Stimulated activated CD8-positive, alpha-beta memory T cell treated with anti-CD3 and anti-CD28 coated beads, Interleukin-15, amount 100 ng/mL, for 1 hour (primary cell): ENCODE data around the gene AP3B1.

ENCODE experiments used
- DNase-seq: peaks from one replicate; pipeline ENCODE4 v3.0.0-alpha.2; 2020; ENCODE audit warnings: low read depth

The AP3B1 gene

DNA sequence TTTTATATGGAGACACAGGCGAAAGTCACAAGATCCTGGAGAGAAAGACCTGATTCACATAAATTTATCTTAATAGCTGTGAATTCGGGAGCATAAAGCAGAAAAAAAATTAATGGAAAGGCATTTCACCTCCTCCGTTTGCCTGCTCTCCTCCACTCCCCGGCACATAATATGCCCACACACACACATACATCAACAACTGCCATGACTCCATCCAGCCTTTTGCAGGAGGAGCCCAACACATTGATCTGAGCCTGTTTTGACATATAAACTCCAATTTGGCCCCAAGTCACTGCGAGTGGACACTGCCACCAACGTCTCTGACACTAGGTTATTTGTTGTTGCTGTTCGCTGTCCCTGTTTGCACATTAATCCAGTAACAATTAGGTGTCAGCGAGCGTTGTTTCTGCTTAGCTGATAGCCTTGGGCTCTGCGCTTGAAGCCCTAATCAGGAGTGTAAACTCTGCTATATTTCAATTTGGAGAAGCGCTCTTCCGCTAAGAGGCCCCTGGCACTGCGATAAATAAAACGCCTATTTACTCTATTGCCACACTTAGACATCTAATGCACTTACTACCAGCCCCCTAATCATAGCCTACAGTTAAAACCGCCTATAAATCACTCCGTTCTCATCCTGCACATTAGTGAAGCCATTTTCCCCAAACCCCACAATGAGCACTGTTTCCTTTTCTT is 322.6 kb downstream of the AP3B1 start:
- no peak for DNase-seq

DNA sequence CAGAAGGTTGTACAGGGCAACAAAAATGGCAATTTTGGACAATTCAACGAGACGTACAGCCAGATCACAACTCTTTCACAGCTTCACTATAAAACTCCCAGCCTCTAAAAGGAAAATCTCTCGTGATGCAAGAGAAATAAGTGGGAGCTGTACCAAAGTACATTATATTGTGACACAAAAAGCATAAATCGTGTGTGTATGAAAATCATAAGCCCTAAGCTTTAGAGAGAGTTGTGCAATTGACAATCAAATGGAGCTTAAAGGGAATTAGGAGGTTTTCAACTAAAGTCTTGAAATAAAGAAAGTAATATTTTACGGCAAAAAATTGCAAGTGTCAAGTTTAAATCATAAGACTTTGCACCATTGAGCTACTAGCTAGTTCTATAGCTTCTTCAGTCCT is 323.6 kb downstream of the AP3B1 start:
- no peak for DNase-seq

DNA sequence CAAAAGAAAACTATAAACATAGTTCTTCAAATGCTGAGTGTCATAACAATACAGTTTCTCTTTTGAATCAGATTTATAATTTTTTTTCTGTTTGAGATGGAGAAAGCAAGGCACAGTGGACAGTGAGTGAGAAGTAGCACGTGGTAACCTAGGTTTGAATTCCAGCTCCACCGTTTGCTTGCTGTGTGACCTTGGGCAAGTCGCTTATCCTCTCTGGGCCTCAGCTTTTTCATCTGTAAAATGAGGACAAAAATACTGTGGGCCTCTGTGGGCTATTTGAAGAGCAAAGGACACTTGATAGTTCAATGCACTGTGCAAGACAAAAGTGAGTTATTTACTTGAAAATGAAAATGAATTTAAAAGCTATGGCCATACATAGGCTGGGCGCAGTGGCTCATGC is 330.7 kb downstream of the AP3B1 start:
- DNase-seq, result no peak

DNA sequence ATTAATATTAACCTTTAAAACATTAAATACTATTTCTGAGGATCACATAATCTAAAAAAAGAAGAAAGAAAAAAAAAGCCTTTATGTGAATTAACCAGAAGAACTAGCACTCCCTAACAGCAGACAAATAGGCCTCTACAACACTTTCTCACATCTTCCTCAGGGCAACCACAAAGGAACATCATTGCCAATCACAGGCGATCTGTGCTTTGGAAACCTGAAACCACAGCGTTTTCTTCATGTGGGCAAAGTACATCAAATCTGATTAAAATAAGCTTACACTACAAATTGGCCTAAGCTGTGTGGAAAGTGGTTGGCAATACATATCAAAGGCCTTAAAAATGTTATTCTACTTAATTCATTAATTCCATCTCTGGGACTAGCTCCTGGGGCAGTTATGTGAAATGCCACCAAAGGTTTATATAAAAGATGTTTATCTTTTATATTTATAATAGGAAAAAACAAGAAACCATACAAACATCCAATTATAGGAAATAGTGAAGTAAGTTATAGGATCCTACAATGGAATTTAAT is 333.6 kb downstream of the AP3B1 start:
- DNase-seq, result no peak

DNA sequence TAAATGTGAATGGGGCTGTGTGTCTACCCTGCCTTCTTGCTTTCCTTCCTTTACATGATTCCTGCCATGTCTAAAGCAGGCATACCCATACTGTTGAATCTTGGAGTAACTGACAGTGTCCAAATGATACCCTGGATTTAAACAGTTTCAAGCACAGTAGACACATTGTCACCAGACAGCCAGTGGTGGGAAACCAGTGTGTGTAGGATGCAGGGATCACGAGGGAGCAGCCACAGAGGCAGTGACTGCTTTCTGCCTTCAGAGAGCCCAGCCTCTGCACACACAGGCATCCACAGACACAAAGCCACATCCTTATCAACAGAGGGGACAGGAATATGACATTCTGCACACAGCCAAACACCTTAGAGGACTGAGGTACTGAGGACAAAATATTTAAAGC is 334.2 kb downstream of the AP3B1 start:
- DNase-seq, result no peak

DNA sequence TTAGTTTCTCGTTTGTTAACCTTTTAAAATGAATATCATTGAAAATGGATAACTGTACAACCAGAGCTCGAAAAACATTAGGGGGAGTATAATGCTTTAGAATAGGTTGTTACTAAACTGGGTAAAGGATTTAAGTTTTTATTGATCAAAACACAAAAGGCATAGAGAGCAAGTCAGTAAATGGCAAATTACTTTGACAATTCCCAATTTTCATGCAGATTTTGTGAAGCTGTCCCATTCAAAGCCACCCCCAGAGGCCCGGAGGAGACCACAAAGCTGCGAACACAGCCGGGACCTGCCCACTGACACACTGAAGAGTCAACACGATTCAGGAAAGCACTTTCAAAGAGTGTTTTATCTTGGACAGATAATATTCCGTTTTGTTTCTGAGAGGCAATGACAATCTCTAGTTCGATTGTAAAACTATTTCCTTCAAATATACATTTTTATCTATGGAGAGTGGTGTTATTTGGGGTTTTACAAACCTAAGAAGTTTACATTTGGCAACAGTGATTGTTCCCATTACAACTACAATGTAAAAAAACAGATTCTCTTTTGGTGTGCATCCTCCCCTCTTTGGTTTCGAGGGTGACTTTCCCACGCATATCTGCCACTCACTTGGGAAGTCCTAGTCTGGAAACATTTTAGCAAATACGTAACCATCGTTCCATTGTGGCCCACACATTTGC is 335.7 kb downstream of the AP3B1 start:
- no peak for DNase-seq

DNA sequence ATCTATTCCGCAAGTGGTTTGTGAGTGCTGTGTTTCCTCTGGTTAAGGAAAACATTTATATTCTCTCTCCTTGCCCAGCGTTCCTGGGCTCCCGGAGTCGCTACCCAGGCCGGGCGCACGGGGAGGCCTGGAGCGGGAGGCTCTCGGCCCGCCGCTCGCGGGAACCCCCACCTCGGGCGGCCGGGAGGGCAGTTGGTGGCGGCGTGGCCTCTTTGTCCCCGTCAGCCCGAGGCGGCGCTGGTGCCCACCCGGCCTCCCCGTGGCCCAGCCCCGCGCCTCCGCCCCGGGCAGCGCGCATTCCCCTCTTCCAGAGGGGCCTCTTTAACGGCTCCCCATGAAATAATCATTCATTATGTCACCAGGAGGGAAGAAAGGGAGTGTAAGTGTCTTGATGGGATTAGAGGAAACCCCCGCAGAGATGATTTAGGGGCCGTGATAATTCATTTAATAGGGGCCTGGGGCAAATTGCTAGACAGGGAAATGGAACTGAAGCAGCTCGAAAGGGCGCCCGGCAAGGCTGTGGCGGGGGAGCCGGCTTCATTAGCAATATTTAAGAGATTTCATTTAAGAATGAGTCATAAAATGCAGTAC is 336.5 kb downstream of the AP3B1 start:
- no peak for DNase-seq

DNA sequence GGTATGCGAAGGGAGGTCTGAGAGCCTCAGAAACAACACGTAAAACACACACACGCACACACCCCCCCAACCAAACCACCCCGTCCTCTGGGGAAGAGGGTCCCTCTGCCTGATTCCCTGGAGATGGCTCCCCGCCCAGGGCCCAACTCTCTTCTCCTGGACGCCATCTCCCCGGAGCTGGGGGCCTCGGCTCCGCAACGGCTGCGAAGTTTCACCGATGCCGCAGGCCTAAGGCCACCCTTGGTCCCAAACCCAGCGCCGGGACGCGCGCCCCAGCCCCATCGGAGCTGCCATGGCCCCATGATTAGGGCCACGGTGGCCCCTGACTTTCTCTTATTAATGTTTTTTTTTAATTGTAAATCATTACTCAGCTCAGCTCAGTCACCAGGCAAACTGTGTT is 337.0 kb downstream of the AP3B1 start:
- DNase-seq, result no peak

DNA sequence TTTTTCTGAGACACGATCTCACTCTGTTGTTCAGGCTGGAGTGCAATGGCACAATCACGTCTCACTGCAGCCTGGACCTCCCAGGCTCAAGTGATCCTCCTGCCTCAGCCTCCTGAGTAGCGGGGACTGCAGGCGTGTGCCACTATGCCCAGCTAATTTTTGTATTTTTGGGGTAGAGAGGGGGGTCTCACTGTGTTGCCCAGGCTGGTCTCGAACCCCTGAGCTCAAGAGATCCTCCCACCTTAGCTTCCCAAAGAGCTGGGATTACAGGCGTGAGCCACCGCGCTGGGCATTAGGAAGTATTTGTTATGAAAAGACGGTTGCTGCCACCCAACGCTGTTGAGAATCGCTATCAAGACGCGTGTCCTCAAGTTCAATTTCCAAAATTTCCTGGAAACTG is 337.4 kb downstream of the AP3B1 start:
- no peak for DNase-seq

DNA sequence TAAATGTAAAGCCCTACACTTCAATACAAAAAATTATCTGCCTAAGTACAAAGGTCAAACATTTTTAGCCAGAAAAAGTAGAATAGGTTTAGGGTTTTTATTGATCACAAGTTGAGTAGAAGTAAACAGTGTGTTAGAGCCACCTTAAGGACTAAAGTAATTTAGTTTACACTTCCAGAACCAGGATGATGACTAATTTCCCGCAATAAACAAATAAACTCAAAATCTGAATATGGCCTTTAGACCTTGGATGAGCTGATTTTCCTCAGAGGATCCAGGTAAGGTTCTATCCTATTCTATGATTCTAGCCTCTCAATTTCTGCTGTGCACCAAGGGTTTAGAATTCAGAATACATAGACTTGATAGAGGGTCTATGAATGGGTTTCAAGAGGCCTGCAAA is 338.9 kb downstream of the AP3B1 start:
- DNase-seq, result no peak

DNA sequence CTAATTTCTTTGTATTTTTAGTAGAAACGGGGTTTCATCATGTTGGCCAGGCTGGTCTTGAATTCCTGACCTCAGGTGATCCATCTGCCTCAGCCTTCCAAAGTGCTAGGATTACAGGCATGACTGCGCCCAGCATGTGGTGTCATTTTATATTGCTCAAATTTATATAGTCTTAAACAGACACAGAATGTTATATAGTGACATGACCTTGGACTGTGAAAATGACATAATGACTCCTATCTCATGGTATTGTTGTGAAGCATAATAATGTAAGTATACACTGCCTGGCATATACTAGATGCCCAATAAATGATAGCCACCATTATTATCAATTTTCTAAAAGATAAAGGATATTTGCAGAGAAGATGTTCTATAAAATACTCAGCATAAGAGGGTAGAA is 341.1 kb downstream of the AP3B1 start:
- DNase-seq, result no peak

DNA sequence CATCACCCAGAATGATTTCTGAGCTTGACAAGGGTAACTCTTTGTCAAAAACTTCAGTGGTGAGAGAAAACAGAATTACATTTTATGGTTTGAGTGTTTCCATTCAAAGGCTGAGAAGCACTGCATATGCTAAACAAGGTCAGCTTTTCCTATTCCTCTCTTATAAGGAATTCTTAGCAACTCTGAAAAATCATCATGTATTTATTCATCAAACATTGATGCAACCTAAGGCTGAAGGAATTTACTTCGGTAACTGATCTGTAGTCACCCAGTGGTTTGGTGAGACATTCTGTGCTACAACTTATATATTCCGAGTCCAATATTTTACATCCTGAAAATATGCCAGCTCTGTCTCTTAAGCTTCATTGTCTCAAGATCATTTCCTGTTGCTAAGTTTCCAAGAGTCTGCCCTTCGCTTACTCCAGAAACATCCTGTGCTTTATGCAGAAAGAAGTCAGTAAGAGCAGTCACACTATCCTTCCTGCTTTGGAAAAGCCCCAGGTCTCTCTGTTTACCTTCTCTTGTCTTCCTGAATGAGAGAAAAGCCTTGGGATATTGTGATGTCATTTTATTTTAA is 341.8 kb downstream of the AP3B1 start:
- DNase-seq, result no peak
